Activated naive CD8-positive, alpha-beta T cell treated with anti-CD3 and anti-CD28 coated beads, Interleukin-2, amount 50 U/mL, for 16 hours (primary cell): ENCODE results near the gene TRIO.
"Not testable (repeated sequence)": the region's sequence is repeated elsewhere in the genome, so short reads cannot be mapped to it uniquely, and the experiment has no call there.

Experiments used
- DNase-seq: peaks from one replicate; pipeline ENCODE4 v3.0.0-alpha.2; 2020; ENCODE audit warnings: low read depth, low spot score

TRIO gene

GRCh38 chr5:14385019-14385418 is 241.9 kb downstream of the TRIO start:
- DNase-seq: no peak

GRCh38 chr5:14386884-14387624 is 243.9 kb downstream of the TRIO start:
- no peak for DNase-seq

- no peak for DNase-seq
Observed at GRCh38 chr5:14388741-14389140, 245.6 kb downstream of the TRIO start.

GRCh38 chr5:14392552-14392951 is 249.4 kb downstream of the TRIO start:
- not testable (repeated sequence) for DNase-seq

GRCh38 chr5:14394365-14394764 is 251.2 kb downstream of the TRIO start:
- no peak for DNase-seq

- no peak for DNase-seq
Observed at GRCh38 chr5:14395411-14395810, 252.3 kb downstream of the TRIO start.

GRCh38 chr5:14396066-14396465 is 252.9 kb downstream of the TRIO start:
- DNase-seq: no peak

- no peak for DNase-seq
Observed at GRCh38 chr5:14396737-14397136, 253.6 kb downstream of the TRIO start.

- no peak for DNase-seq
Observed at GRCh38 chr5:14397717-14398116, 254.6 kb downstream of the TRIO start.

GRCh38 chr5:14399054-14399692 is 256.0 kb downstream of the TRIO start:
- DNase-seq: no peak

- no peak for DNase-seq
Observed at GRCh38 chr5:14400085-14400484, 256.9 kb downstream of the TRIO start.

GRCh38 chr5:14400611-14401010 is 257.5 kb downstream of the TRIO start:
- DNase-seq: no peak

GRCh38 chr5:14401639-14402038 is 258.5 kb downstream of the TRIO start:
- no peak for DNase-seq

GRCh38 chr5:14402424-14402823 is 259.3 kb downstream of the TRIO start:
- no peak for DNase-seq

- DNase-seq: no peak
Observed at GRCh38 chr5:14404780-14405179, 261.6 kb downstream of the TRIO start.

GRCh38 chr5:14405267-14405666 is 262.1 kb downstream of the TRIO start:
- DNase-seq: no peak

GRCh38 chr5:14405706-14406553 is 262.8 kb downstream of the TRIO start:
- DNase-seq: no peak

GRCh38 chr5:14406554-14406849 is 263.4 kb downstream of the TRIO start:
- no peak for DNase-seq

GRCh38 chr5:14407051-14407450 is 263.9 kb downstream of the TRIO start:
- no peak for DNase-seq

- no peak for DNase-seq
Observed at GRCh38 chr5:14407746-14408175, 264.6 kb downstream of the TRIO start.

GRCh38 chr5:14408969-14409586 is 265.9 kb downstream of the TRIO start:
- no peak for DNase-seq

- no peak for DNase-seq
Observed at GRCh38 chr5:14410068-14410393, 266.9 kb downstream of the TRIO start.
